GM23338 (cell line): ENCODE measurements around the gene KCNMA1. TPM values are rescaled to one million over a fixed set of nuclear protein-coding genes. Genes with fewer than 3 reads are reported as not detected.

ENCODE experiments used
- ATAC-seq: fragments of 200-7000 bp; cut with Tn5 transposase; 3 replicates; pipeline ENCODE4 v1.9.1; 2020
- DNase-seq: peaks from one replicate; pipeline ENCODE4 v3.0.0-alpha.2; 2015; ENCODE audit warnings: low spot score
- H2AFZ ChIP-seq: fragments of 200-600 bp; sonication (generic); 2 replicates; pipeline ENCODE4 v1.8.0; 2016; ENCODE audit warnings: antibody characterized with exemption, mild to moderate bottlenecking, moderate library complexity
- H3F3A ChIP-seq: fragments of 200-600 bp; sonication (generic); replicated peaks from 2 replicates; pipeline ENCODE4 v1.8.0; 2017; ENCODE audit warnings: antibody characterized with exemption, mixed run types, low read depth
- H3K27ac ChIP-seq: fragments of 200-600 bp; sonication (generic); 2 replicates; pipeline ENCODE4 v1.6.1; 2016; ENCODE audit warnings: low read depth
- H3K27me3 ChIP-seq: fragments of 200-600 bp; sonication (generic); 2 replicates; pipeline ENCODE4 v1.8.0; 2016; ENCODE audit warnings: mild to moderate bottlenecking, mixed run types, moderate library complexity; ENCODE audit not compliant: insufficient read depth
- H3K36me3 ChIP-seq: fragments of 200-600 bp; sonication (generic); 2 replicates; pipeline ENCODE4 v1.8.0; 2016; ENCODE audit warnings: mild to moderate bottlenecking; ENCODE audit not compliant: insufficient read depth
- H3K4me1 ChIP-seq: fragments of 200-600 bp; sonication (generic); 2 replicates; pipeline ENCODE4 v1.8.0; 2016; ENCODE audit warnings: mild to moderate bottlenecking, moderate library complexity; ENCODE audit not compliant: insufficient read depth
- H3K4me2 ChIP-seq: fragments of 200-600 bp; sonication (generic); 2 replicates; pipeline ENCODE4 v1.7.1; 2017; ENCODE audit warnings: mixed run types
- H3K4me3 ChIP-seq: fragments of 200-600 bp; sonication (generic); 2 replicates; pipeline ENCODE4 v1.6.1; 2016; ENCODE audit warnings: mixed run types
- H3K79me2 ChIP-seq: fragments of 200-600 bp; sonication (generic); replicated peaks from 2 replicates; pipeline ENCODE4 v1.8.0; 2017; ENCODE audit warnings: mild to moderate bottlenecking; ENCODE audit not compliant: insufficient read depth
- H3K9me2 ChIP-seq: fragments of 200-600 bp; sonication (generic); 2 replicates; pipeline ENCODE4 v1.8.0; 2017; ENCODE audit not compliant: insufficient read depth
- H4K20me1 ChIP-seq: fragments of 200-600 bp; sonication (generic); replicated peaks from 2 replicates; pipeline ENCODE4 v1.8.0; 2017; ENCODE audit warnings: mild to moderate bottlenecking; ENCODE audit not compliant: insufficient read depth
- H3K27ac Mint-ChIP-seq: 2 replicates; pipeline ENCODE4 v1.8.0; 2020; ENCODE audit warnings: inconsistent platforms, mild to moderate bottlenecking, moderate library complexity, mixed read lengths
- H3K27me3 Mint-ChIP-seq: 3 replicates; pipeline ENCODE4 v1.8.0; 2022; ENCODE audit warnings: low read depth, mild to moderate bottlenecking, moderate library complexity, mixed read lengths, inconsistent platforms; ENCODE audit not compliant: insufficient read depth, poor library complexity
- H3K36me3 Mint-ChIP-seq: 3 replicates; pipeline ENCODE4 v1.8.0; 2021; ENCODE audit warnings: low read depth, mild to moderate bottlenecking, inconsistent platforms, moderate library complexity, mixed read lengths
- H3K4me1 Mint-ChIP-seq: 3 replicates; pipeline ENCODE4 v1.8.0; 2020; ENCODE audit warnings: mild to moderate bottlenecking, inconsistent platforms, mixed read lengths
- H3K4me3 Mint-ChIP-seq: 3 replicates; pipeline ENCODE4 v1.8.0; 2021; ENCODE audit warnings: moderate library complexity, mild to moderate bottlenecking, inconsistent platforms, mixed read lengths
- H3K9me3 Mint-ChIP-seq: 3 replicates; pipeline ENCODE4 v1.8.0; 2020; ENCODE audit warnings: moderate library complexity, mild to moderate bottlenecking, inconsistent platforms, mixed read lengths
- EZH2phosphoT487 ChIP-seq: fragments of 200-600 bp; sonication (generic); IDR thresholded peaks from one replicate; pipeline ENCODE4 v1.8.1; 2018; ENCODE audit warnings: antibody characterized with exemption; ENCODE audit not compliant: unreplicated experiment
- JUNB ChIP-seq: IDR thresholded peaks from one replicate; pipeline ENCODE4 v1.6.1; 2016; ENCODE audit warnings: antibody characterized with exemption; ENCODE audit not compliant: unreplicated experiment
- STAT1 ChIP-seq: IDR thresholded peaks from one replicate; pipeline ENCODE4 v1.6.1; 2016; ENCODE audit warnings: antibody characterized with exemption; ENCODE audit not compliant: unreplicated experiment
- ZNF114 ChIP-seq: fragments of 250-450 bp; sonication (Bioruptor Pico); IDR thresholded peaks from 2 replicates; pipeline ENCODE4 v1.5.0; 2020; ENCODE audit warnings: mild to moderate bottlenecking, moderate library complexity
- polyA plus RNA-seq: library from polyadenylated mRNA; unstranded; fragments of >200 nt; fragmentation: Nextera tagmentation; extraction: Ambion mirVana; gene quantifications from 2 replicates; pipeline ENCODE4 v1.2.1, GENCODE V29; 2016
- total RNA-seq: library from RNA; depleted of rRNA; stranded (reverse); fragments of >200 nt; shearing (Covaris generic); gene quantifications from 2 replicates; pipeline ENCODE4 v1.2.3, GENCODE V29; 2014
- TF ChIP-seq, protein P1 (sequence below): fragments of 250-450 bp; sonication (Bioruptor Pico); IDR thresholded peaks from 2 replicates; pipeline ENCODE4 v1.5.0; 2020; ENCODE audit warnings: mild to moderate bottlenecking, moderate library complexity
- TF ChIP-seq, protein P2 (sequence below), 2 experiments: fragments of 200-600 bp in 1 of 2; sonication (generic) in 1 of 2; conservative IDR thresholded peaks; 2 replicates each; pipeline versions ENCODE4 v1.5.1 to v1.6.1; 2016 to 2017; ENCODE audit warnings: antibody characterized with exemption in 2 of 2, low read depth in 2 of 2, mild to moderate bottlenecking in 2 of 2, moderate library complexity in 1 of 2
- TF ChIP-seq, protein P3 (sequence below): IDR thresholded peaks from one replicate; pipeline ENCODE4 v1.6.1; 2018; ENCODE audit warnings: antibody characterized with exemption; ENCODE audit not compliant: unreplicated experiment

The KCNMA1 gene
- total and polyA plus RNA-seq, 2 experiments from 2014 or later, result 8.2 to 9.0 TPM

DNA sequence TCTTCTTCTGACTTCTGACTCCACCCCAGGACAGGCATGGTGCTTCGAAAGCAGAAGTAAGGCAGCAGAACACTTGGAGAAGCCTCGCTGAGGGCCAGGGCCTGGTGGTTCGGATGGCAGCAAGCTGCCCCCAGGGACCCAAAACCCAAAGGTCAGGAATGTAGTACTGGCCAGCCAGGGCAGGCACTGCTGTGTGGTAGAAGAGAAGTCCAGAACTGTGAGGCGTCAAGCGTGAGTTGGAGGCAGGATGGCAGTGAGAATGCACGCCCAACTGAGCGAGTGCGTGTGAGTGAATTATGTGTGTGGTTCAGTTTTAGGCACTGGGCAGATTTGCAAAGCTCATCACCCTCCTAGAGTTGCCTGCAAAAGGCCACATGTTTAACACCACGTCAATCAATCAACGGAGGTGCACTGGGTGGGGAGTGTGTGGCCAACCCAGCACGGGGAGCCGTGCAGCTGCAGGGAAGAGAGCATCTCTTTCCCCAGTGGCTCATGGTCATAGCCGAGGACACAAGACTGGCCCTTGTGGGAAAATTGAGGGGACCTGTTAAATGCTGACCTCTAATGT, 144.3 kb downstream of the KCNMA1 start (continued):
- TF ChIP-seq, protein P1, sequence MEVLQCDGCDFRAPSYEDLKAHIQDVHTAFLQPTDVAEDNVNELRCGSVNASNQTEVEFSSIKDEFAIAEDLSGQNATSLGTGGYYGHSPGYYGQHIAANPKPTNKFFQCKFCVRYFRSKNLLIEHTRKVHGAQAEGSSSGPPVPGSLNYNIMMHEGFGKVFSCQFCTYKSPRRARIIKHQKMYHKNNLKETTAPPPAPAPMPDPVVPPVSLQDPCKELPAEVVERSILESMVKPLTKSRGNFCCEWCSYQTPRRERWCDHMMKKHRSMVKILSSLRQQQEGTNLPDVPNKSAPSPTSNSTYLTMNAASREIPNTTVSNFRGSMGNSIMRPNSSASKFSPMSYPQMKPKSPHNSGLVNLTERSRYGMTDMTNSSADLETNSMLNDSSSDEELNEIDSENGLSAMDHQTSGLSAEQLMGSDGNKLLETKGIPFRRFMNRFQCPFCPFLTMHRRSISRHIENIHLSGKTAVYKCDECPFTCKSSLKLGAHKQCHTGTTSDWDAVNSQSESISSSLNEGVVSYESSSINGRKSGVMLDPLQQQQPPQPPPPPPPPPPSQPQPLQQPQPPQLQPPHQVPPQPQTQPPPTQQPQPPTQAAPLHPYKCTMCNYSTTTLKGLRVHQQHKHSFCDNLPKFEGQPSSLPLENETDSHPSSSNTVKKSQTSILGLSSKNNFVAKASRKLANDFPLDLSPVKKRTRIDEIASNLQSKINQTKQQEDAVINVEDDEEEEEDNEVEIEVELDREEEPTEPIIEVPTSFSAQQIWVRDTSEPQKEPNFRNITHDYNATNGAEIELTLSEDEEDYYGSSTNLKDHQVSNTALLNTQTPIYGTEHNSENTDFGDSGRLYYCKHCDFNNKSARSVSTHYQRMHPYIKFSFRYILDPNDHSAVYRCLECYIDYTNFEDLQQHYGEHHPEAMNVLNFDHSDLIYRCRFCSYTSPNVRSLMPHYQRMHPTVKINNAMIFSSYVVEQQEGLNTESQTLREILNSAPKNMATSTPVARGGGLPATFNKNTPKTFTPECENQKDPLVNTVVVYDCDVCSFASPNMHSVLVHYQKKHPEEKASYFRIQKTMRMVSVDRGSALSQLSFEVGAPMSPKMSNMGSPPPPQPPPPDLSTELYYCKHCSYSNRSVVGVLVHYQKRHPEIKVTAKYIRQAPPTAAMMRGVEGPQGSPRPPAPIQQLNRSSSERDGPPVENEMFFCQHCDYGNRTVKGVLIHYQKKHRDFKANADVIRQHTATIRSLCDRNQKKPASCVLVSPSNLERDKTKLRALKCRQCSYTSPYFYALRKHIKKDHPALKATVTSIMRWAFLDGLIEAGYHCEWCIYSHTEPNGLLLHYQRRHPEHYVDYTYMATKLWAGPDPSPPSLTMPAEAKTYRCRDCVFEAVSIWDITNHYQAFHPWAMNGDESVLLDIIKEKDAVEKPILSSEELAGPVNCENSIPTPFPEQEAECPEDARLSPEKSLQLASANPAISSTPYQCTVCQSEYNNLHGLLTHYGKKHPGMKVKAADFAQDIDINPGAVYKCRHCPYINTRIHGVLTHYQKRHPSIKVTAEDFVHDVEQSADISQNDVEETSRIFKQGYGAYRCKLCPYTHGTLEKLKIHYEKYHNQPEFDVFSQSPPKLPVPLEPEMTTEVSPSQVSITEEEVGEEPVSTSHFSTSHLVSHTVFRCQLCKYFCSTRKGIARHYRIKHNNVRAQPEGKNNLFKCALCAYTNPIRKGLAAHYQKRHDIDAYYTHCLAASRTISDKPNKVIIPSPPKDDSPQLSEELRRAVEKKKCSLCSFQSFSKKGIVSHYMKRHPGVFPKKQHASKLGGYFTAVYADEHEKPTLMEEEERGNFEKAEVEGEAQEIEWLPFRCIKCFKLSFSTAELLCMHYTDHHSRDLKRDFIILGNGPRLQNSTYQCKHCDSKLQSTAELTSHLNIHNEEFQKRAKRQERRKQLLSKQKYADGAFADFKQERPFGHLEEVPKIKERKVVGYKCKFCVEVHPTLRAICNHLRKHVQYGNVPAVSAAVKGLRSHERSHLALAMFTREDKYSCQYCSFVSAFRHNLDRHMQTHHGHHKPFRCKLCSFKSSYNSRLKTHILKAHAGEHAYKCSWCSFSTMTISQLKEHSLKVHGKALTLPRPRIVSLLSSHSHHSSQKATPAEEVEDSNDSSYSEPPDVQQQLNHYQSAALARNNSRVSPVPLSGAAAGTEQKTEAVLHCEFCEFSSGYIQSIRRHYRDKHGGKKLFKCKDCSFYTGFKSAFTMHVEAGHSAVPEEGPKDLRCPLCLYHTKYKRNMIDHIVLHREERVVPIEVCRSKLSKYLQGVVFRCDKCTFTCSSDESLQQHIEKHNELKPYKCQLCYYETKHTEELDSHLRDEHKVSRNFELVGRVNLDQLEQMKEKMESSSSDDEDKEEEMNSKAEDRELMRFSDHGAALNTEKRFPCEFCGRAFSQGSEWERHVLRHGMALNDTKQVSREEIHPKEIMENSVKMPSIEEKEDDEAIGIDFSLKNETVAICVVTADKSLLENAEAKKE (CRISPR knock-in tag), result no peak

DNA sequence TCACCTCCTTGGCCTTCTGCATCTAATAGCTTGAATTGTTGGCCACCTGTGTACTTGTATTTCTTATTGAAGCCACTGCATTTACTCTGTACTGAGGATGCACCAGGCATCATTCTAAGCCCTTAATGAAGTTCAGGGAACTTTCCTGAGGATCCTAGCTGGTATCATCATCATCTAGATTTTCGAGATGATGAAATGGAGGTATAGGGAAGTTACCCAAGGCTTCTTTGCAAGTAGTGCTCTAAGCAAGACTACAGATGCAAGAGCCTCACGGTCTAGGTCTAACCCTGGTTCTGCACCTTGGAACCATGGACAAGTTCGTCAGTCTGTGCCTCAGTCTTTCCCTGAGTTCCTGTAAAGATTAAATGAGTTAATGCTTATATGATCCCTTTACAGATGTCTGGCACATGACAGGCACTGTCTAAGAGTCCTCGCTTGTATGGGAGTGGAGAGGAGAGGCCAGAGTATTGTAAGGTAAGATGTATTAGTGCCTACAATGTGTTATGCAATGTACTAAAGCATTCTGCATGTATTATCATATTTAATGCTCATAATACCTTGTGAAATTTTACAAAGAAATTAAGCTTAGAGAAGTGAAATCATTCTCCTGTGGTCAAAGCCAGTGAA, 145.1 kb downstream of the KCNMA1 start:
- DNase-seq (no peak), ATAC-seq (no peak)
- H3K4me3 Mint-ChIP-seq, result no peak overlapping the region
- Histone ChIP-seq H3K4me1 (no peaks in the 10 kb centered on the region), H3K9me2 (0 out of 2 replicates have a peak, but pooled peaks cover 4% of the 10 kb centered on the region), H3K4me2 (no peak overlapping the region), H3K27me3 (no peaks in the 10 kb centered on the region), H3K79me2 (no peaks in the 10 kb centered on the region), H3K36me3 (no peaks in the 10 kb centered on the region), H2AFZ (no peak overlapping the region), H3K4me3 (no peak overlapping the region), H3F3A (no peaks in the 10 kb centered on the region), H3K27ac (no peak overlapping the region), H4K20me1 (no peaks in the 10 kb centered on the region)
- no peaks in the 10 kb centered on the region for H3K36me3 Mint-ChIP-seq
- H3K27ac Mint-ChIP-seq, result no peak overlapping the region
- H3K27me3 Mint-ChIP-seq, result peaks cover 6% of the 10 kb centered on the region
- peaks cover 6% of the 10 kb centered on the region for H3K4me1 Mint-ChIP-seq
- H3K9me3 Mint-ChIP-seq, result no peaks in the 10 kb centered on the region
- no peak for TF ChIP-seq EZH2phosphoT487
- TF ChIP-seq, protein P2, sequence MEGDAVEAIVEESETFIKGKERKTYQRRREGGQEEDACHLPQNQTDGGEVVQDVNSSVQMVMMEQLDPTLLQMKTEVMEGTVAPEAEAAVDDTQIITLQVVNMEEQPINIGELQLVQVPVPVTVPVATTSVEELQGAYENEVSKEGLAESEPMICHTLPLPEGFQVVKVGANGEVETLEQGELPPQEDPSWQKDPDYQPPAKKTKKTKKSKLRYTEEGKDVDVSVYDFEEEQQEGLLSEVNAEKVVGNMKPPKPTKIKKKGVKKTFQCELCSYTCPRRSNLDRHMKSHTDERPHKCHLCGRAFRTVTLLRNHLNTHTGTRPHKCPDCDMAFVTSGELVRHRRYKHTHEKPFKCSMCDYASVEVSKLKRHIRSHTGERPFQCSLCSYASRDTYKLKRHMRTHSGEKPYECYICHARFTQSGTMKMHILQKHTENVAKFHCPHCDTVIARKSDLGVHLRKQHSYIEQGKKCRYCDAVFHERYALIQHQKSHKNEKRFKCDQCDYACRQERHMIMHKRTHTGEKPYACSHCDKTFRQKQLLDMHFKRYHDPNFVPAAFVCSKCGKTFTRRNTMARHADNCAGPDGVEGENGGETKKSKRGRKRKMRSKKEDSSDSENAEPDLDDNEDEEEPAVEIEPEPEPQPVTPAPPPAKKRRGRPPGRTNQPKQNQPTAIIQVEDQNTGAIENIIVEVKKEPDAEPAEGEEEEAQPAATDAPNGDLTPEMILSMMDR (conservative IDR thresholded peaks at IDR 0.05; ENCODE audit: low read depth in 2 of 2), result no peak
- TF ChIP-seq STAT1, result no peak
- no peak for TF ChIP-seq ZNF114
- TF ChIP-seq, protein P3, sequence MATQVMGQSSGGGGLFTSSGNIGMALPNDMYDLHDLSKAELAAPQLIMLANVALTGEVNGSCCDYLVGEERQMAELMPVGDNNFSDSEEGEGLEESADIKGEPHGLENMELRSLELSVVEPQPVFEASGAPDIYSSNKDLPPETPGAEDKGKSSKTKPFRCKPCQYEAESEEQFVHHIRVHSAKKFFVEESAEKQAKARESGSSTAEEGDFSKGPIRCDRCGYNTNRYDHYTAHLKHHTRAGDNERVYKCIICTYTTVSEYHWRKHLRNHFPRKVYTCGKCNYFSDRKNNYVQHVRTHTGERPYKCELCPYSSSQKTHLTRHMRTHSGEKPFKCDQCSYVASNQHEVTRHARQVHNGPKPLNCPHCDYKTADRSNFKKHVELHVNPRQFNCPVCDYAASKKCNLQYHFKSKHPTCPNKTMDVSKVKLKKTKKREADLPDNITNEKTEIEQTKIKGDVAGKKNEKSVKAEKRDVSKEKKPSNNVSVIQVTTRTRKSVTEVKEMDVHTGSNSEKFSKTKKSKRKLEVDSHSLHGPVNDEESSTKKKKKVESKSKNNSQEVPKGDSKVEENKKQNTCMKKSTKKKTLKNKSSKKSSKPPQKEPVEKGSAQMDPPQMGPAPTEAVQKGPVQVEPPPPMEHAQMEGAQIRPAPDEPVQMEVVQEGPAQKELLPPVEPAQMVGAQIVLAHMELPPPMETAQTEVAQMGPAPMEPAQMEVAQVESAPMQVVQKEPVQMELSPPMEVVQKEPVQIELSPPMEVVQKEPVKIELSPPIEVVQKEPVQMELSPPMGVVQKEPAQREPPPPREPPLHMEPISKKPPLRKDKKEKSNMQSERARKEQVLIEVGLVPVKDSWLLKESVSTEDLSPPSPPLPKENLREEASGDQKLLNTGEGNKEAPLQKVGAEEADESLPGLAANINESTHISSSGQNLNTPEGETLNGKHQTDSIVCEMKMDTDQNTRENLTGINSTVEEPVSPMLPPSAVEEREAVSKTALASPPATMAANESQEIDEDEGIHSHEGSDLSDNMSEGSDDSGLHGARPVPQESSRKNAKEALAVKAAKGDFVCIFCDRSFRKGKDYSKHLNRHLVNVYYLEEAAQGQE, result no peak
- TF ChIP-seq JUNB, result no peak
